CD8-positive, alpha-beta memory T cell (primary cell): Measurements from ENCODE around the gene PLCL2. TPM values are rescaled to one million over a fixed set of nuclear protein-coding genes. Genes with fewer than 3 reads are reported as not detected.

Experiments
- CTCF ChIA-PET: fragments of 350-600 bp; sonication (Branson Sonifier 250); formaldehyde crosslinking; loops from one replicate; lab custom pipeline; 2021; ENCODE audit warnings: antibody characterized with exemption; lab: Charles Lee
- POLR2A ChIA-PET: fragments of 350-600 bp; sonication (Branson Sonifier 250); formaldehyde crosslinking; loops from one replicate; lab custom pipeline; 2021; ENCODE audit warnings: antibody characterized with exemption; lab: Charles Lee
- DNase-seq, 5 donors: peaks; one replicate each; pipeline versions ENCODE4 v3.0.0 to v3.0.0-alpha.2; 2020 to 2022; ENCODE audit warnings: mixed read lengths in 1 of 5
- H3K27ac ChIP-seq: one replicate; pipeline ENCODE4 v1.7.0; 2013; ENCODE audit warnings: low read depth, mild to moderate bottlenecking, low read length, moderate library complexity
- H3K27me3 ChIP-seq: 2 replicates; pipeline ENCODE4 v1.7.0; 2013; ENCODE audit warnings: low read length, mild to moderate bottlenecking; ENCODE audit not compliant: insufficient read depth, poor library complexity, severe bottlenecking
- H3K36me3 ChIP-seq: 2 replicates; pipeline ENCODE4 v1.7.0; 2013; ENCODE audit warnings: mild to moderate bottlenecking, low read length, moderate library complexity; ENCODE audit not compliant: insufficient read depth
- H3K4me1 ChIP-seq: 2 replicates; pipeline ENCODE4 v1.7.0; 2013; ENCODE audit warnings: mild to moderate bottlenecking, low read length, moderate library complexity; ENCODE audit not compliant: insufficient read depth
- H3K4me3 ChIP-seq: 2 replicates; pipeline ENCODE4 v1.7.0; 2013; ENCODE audit warnings: mild to moderate bottlenecking, low read length
- H3K9me3 ChIP-seq: 2 replicates; pipeline ENCODE4 v1.7.0; 2013; ENCODE audit warnings: mild to moderate bottlenecking, low read length
- H3K27ac Mint-ChIP-seq, 8 donors: one replicate each; pipeline ENCODE4 v1.8.0; 2020 to 2021; ENCODE audit warnings: mixed read lengths in 8 of 8, mild to moderate bottlenecking in 6 of 8, inconsistent platforms in 3 of 8, moderate library complexity in 3 of 8
- H3K27me3 Mint-ChIP-seq, 2 donors: one replicate each; pipeline ENCODE4 v1.8.0; 2020 to 2021; ENCODE audit warnings: mixed read lengths in 2 of 2, mild to moderate bottlenecking in 1 of 2, moderate library complexity in 1 of 2
- H3K36me3 Mint-ChIP-seq, 3 donors: one replicate each; pipeline ENCODE4 v1.8.0; 2020 to 2021; ENCODE audit warnings: mixed read lengths in 3 of 3, inconsistent platforms in 1 of 3, mild to moderate bottlenecking in 1 of 3
- H3K4me1 Mint-ChIP-seq, 3 donors: one replicate each; pipeline ENCODE4 v1.8.0; 2020 to 2021; ENCODE audit warnings: mixed read lengths in 3 of 3, inconsistent platforms in 1 of 3, mild to moderate bottlenecking in 1 of 3
- H3K4me3 Mint-ChIP-seq, 7 donors: one replicate each; pipeline ENCODE4 v1.8.0; 2020 to 2021; ENCODE audit warnings: mixed read lengths in 7 of 7, mild to moderate bottlenecking in 6 of 7, moderate library complexity in 4 of 7, inconsistent platforms in 2 of 7
- H3K9me3 Mint-ChIP-seq, 5 donors: one replicate each; pipeline ENCODE4 v1.8.0; 2020 to 2022; ENCODE audit warnings: mixed read lengths in 5 of 5, mild to moderate bottlenecking in 3 of 5, moderate library complexity in 2 of 5, inconsistent platforms in 1 of 5
- polyA plus RNA-seq: library from polyadenylated mRNA; unstranded; fragments of 300-500 nt; fragmentation: Illumina TruSeq; gene quantifications from one replicate; pipeline ENCODE4 v1.2.3, GENCODE V29; 2021
- total RNA-seq, 2 experiments: library from RNA; stranded (reverse); gene quantifications; one replicate each; pipeline ENCODE4 v1.2.3, GENCODE V29; 2021

PLCL2 gene
- total RNA-seq: 10 to 100 TPM; 22.2 to 22.8 TPM
- polyA plus RNA-seq: 94.9 TPM

- CTCF ChIA-PET: interaction anchor here (0.7 to 4.6 kb wide), 36 partner anchors 8 to 1843 kb away, joined by 3 to 52 read pairs (median 4); no protein-coding TSS in a partner anchor
- H3K9me3 Mint-ChIP-seq: no peaks in the 10 kb centered on the region
- peak; percentile 54 to 86 (median 73) for DNase-seq
- Histone ChIP-seq H3K4me1 (peaks cover 27% of the 10 kb centered on the region), H3K27me3 (no peaks in the 10 kb centered on the region), H3K4me3 (peak within 1 kb of the TSS; percentile 81), H3K27ac (peak within 1 kb of the TSS; percentile 75), H3K36me3 (no peaks in the 10 kb centered on the region), H3K9me3 (no peaks in the 10 kb centered on the region)
- H3K36me3 Mint-ChIP-seq: peaks cover 0 to 18% (median 0%) of the 10 kb centered on the region in 3 donors
- POLR2A ChIA-PET: interaction anchor here (0.6 to 1.7 kb wide), 24 partner anchors 12 to 1076 kb away, joined by 3 to 38 read pairs (median 4); no protein-coding TSS in a partner anchor
- H3K27ac Mint-ChIP-seq: peak within 1 kb of the TSS; percentile 95 to 99 (median 96)
- peak within 1 kb of the TSS; percentile 95 to 100 (median 99) for H3K4me3 Mint-ChIP-seq
- no peaks in the 10 kb centered on the region for H3K27me3 Mint-ChIP-seq
- peaks cover 37 to 48% (median 46%) of the 10 kb centered on the region in 3 donors for H3K4me1 Mint-ChIP-seq
Observed at GRCh38 chr3:16884748-16885592, at the start of gene PLCL2. PLCL2 (plus strand) TSS chr3:16884955; CDS start chr3:16885040, 85 bp downstream.

GRCh38 chr3:16836505-16837237, 48.1 kb upstream of the PLCL2 start:
- no peaks in the 10 kb centered on the region for H3K36me3 ChIP-seq
- H3K9me3 ChIP-seq: no peaks in the 10 kb centered on the region
- Mint-ChIP-seq H3K27ac (peak overlapping the region in 2 of 8 donors; percentile 10 to 66), H3K36me3 (no peaks in the 10 kb centered on the region), H3K4me1 (peaks cover 32 to 53% (median 47%) of the 10 kb centered on the region in 3 donors), H3K27me3 (peaks cover 0 to 1% of the 10 kb centered on the region in 2 donors), H3K9me3 (no peaks in the 10 kb centered on the region), H3K4me3 (no peak overlapping the region)
- no peaks in the 10 kb centered on the region for H3K27me3 ChIP-seq
- H3K27ac ChIP-seq: no peak overlapping the region
- peaks cover 22% of the 10 kb centered on the region for H3K4me1 ChIP-seq
- no peak overlapping the region for H3K4me3 ChIP-seq
- ChIA-PET POLR2A (no interaction called here), CTCF (interaction anchor here (0.6 to 1.2 kb wide), 2 partner anchors 8 to 48 kb away, joined by 3 read pairs; partner anchors contain the start of gene PLCL2)
- no peak for DNase-seq

- Mint-ChIP-seq H3K4me3 (peak overlapping the region in 1 of 7 donors; percentile 6), H3K9me3 (no peaks in the 10 kb centered on the region), H3K36me3 (no peaks in the 10 kb centered on the region), H3K4me1 (peaks cover 42 to 59% (median 53%) of the 10 kb centered on the region in 3 donors), H3K27me3 (peaks cover 0 to 1% of the 10 kb centered on the region in 2 donors), H3K27ac (peak overlapping the region in 3 of 8 donors; percentile 6 to 66 (median 15))
- DNase-seq: no peak
- Histone ChIP-seq H3K36me3 (no peaks in the 10 kb centered on the region), H3K4me1 (peaks cover 32% of the 10 kb centered on the region), H3K27ac (no peak overlapping the region), H3K9me3 (no peaks in the 10 kb centered on the region), H3K27me3 (no peaks in the 10 kb centered on the region), H3K4me3 (no peak overlapping the region)
- CTCF ChIA-PET: interaction anchor here (0.9 to 1.2 kb wide), 3 partner anchors 9 to 47 kb away, joined by 3 read pairs; partner anchors contain the start of gene PLCL2
- POLR2A ChIA-PET: interaction anchor here (0.6 kb wide), 1 partner anchor 1952 kb away, joined by 3 read pairs; no protein-coding TSS in a partner anchor
Observed at GRCh38 chr3:16837602-16838001, 47.2 kb upstream of the PLCL2 start.

- H3K4me3 ChIP-seq: no peak overlapping the region
- H3K27ac ChIP-seq: no peak overlapping the region
- Mint-ChIP-seq H3K36me3 (no peaks in the 10 kb centered on the region), H3K27ac (peak overlapping the region in 3 of 8 donors; percentile 15 to 53 (median 52)), H3K4me3 (peak overlapping the region in 1 of 7 donors; percentile 6), H3K4me1 (peaks cover 51 to 68% (median 63%) of the 10 kb centered on the region in 3 donors), H3K9me3 (no peaks in the 10 kb centered on the region), H3K27me3 (peaks cover 0 to 1% of the 10 kb centered on the region in 2 donors)
- peaks cover 41% of the 10 kb centered on the region for H3K4me1 ChIP-seq
- ChIA-PET CTCF (interaction anchor here (0.9 kb wide), 1 partner anchor 8 kb away, joined by 3 read pairs; no protein-coding TSS in a partner anchor), POLR2A (no interaction called here)
- H3K36me3 ChIP-seq: no peaks in the 10 kb centered on the region
- no peak for DNase-seq
- H3K9me3 ChIP-seq: no peaks in the 10 kb centered on the region
- no peaks in the 10 kb centered on the region for H3K27me3 ChIP-seq
Observed at GRCh38 chr3:16838561-16838960, 46.2 kb upstream of the PLCL2 start.

- Mint-ChIP-seq H3K36me3 (no peaks in the 10 kb centered on the region), H3K4me3 (peak overlapping the region in 1 of 7 donors; percentile 36), H3K9me3 (no peaks in the 10 kb centered on the region), H3K27me3 (no peaks in the 10 kb centered on the region), H3K4me1 (peaks cover 59 to 78% (median 72%) of the 10 kb centered on the region in 3 donors), H3K27ac (peak overlapping the region in 2 of 8 donors; percentile 15 to 54)
- ChIA-PET POLR2A (no interaction called here), CTCF (no interaction called here)
- H3K36me3 ChIP-seq: no peaks in the 10 kb centered on the region
- no peak for DNase-seq
- no peak overlapping the region for H3K27ac ChIP-seq
- no peaks in the 10 kb centered on the region for H3K9me3 ChIP-seq
- H3K27me3 ChIP-seq: no peaks in the 10 kb centered on the region
- peaks cover 51% of the 10 kb centered on the region for H3K4me1 ChIP-seq
- H3K4me3 ChIP-seq: no peak overlapping the region
Observed at GRCh38 chr3:16839271-16840100, 45.3 kb upstream of the PLCL2 start.

GRCh38 chr3:16840101-16840424, 44.7 kb upstream of the PLCL2 start:
- CTCF ChIA-PET: no interaction called here
- Mint-ChIP-seq H3K27ac (peak overlapping the region in 1 of 8 donors; percentile 18), H3K27me3 (no peaks in the 10 kb centered on the region), H3K4me1 (peaks cover 64 to 81% (median 78%) of the 10 kb centered on the region in 3 donors), H3K9me3 (no peaks in the 10 kb centered on the region), H3K36me3 (no peaks in the 10 kb centered on the region), H3K4me3 (peak overlapping the region in 1 of 7 donors; percentile 51)
- Histone ChIP-seq H3K9me3 (no peaks in the 10 kb centered on the region), H3K4me1 (peaks cover 56% of the 10 kb centered on the region), H3K27ac (no peak overlapping the region), H3K27me3 (no peaks in the 10 kb centered on the region), H3K36me3 (no peaks in the 10 kb centered on the region), H3K4me3 (no peak overlapping the region)
- POLR2A ChIA-PET: no interaction called here
- no peak for DNase-seq
